Upper lobe of left lung (tissue), 4 donors: ENCODE measurements around the gene CDKAL1.
"Not testable (repeated sequence)": the region's sequence is repeated elsewhere in the genome, so short reads cannot be mapped to it uniquely, and the experiment has no call there.

Experiments
- CTCF ChIP-seq, 6 experiments: fragments of 450-650 bp in 4 of 6; fragments of 200-600 bp in 2 of 6; sonication (generic) in 2 of 6; IDR thresholded peaks; one replicate each; pipeline ENCODE4 v1.5.1; 2016 to 2019; ENCODE audit warnings: antibody characterized with exemption in 6 of 6
- EP300 ChIP-seq, 4 donors: sonication (generic); formaldehyde crosslinking; IDR thresholded peaks; one replicate each; pipeline ENCODE4 v1.5.1; 2017; ENCODE audit warnings: antibody characterized with exemption in 4 of 4, control low read depth in 2 of 4
- POLR2A ChIP-seq, 4 donors: fragments of 450-650 bp; IDR thresholded peaks; one replicate each; pipeline ENCODE4 v1.5.1; 2016 to 2017; ENCODE audit warnings: antibody characterized with exemption in 4 of 4, mild to moderate bottlenecking in 2 of 4

GRCh38 chr6:20732362-20732761, 198.1 kb downstream of the CDKAL1 start:
- not testable (repeated sequence) for TF ChIP-seq CTCF, POLR2A, EP300 (IDR thresholded peaks at IDR 0.05)
